Measurements from ENCODE around the gene CALML3.

GRCh38 chr10:5476918-5477525, 47.7 kb upstream of the CALML3 start:
- no peak for TF ChIP-seq CTCF (IDR thresholded peaks at IDR 0.05)
- no peak for TF ChIP-seq POLR2A (IDR thresholded peaks at IDR 0.05)
